Ovary (tissue), 3 donors: ENCODE measurements around the gene RAD50.

Source experiments
- EP300 ChIP-seq: sonication (generic); formaldehyde crosslinking; IDR thresholded peaks from one replicate; pipeline ENCODE4 v1.6.1; 2017; ENCODE audit warnings: antibody characterized with exemption
- TF ChIP-seq, protein P1 (sequence below), 3 donors: fragments of 450-650 bp in 2 of 3; fragments of 200-600 bp in 1 of 3; IDR thresholded peaks; one replicate each; pipeline versions ENCODE4 v1.5.1 to v1.8.0; 2016 to 2022; ENCODE audit warnings: antibody characterized with exemption in 3 of 3, mild to moderate bottlenecking in 1 of 3
- donor health status: DM: no; HTN: no; CAD: no.

- TF ChIP-seq, protein P1, sequence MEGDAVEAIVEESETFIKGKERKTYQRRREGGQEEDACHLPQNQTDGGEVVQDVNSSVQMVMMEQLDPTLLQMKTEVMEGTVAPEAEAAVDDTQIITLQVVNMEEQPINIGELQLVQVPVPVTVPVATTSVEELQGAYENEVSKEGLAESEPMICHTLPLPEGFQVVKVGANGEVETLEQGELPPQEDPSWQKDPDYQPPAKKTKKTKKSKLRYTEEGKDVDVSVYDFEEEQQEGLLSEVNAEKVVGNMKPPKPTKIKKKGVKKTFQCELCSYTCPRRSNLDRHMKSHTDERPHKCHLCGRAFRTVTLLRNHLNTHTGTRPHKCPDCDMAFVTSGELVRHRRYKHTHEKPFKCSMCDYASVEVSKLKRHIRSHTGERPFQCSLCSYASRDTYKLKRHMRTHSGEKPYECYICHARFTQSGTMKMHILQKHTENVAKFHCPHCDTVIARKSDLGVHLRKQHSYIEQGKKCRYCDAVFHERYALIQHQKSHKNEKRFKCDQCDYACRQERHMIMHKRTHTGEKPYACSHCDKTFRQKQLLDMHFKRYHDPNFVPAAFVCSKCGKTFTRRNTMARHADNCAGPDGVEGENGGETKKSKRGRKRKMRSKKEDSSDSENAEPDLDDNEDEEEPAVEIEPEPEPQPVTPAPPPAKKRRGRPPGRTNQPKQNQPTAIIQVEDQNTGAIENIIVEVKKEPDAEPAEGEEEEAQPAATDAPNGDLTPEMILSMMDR (IDR thresholded peaks at IDR 0.05): no peak
- TF ChIP-seq EP300: no peak
Measured at GRCh38 chr5:132684922-132685720, 128.3 kb downstream of the RAD50 start.
